Keratinocyte (primary cell): ENCODE measurements around the gene LGALS4. TPM values are rescaled to one million over a fixed set of nuclear protein-coding genes. Genes with fewer than 3 reads are reported as not detected.
"Not testable (repeated sequence)": the region's sequence is repeated elsewhere in the genome, so short reads cannot be mapped to it uniquely, and the experiment has no call there.

Experiments
- DNase-seq: peaks from one replicate; pipeline ENCODE4 v3.0.0-alpha.2; 2011; ENCODE audit warnings: low read depth, missing footprints, low spot score
- FAIRE-seq: peaks from 2 replicates; lab custom pipeline; 2011; peaks lifted over from hg19 to GRCh38; lab: Jason Lieb, UNC
- H2AFZ ChIP-seq: 2 replicates; pipeline ENCODE4 v1.6.0; 2012; ENCODE audit warnings: low read length, control low read depth, inconsistent platforms; ENCODE audit not compliant: control insufficient read depth
- H3K27ac ChIP-seq: 2 replicates; pipeline ENCODE4 v1.5.1; 2011; ENCODE audit warnings: low read length; ENCODE audit not compliant: control insufficient read depth, insufficient read depth
- H3K27me3 ChIP-seq: 3 replicates; pipeline ENCODE4 v1.6.0; 2011; ENCODE audit warnings: low read length; ENCODE audit not compliant: control insufficient read depth, insufficient read depth; ENCODE audit errors: extremely low read depth
- H3K36me3 ChIP-seq, 2 experiments: 2 replicates in 1 of 2; 3 replicates in 1 of 2; pipeline ENCODE4 v1.5.1; 2011; ENCODE audit warnings: low read length in 2 of 2, mild to moderate bottlenecking in 1 of 2; ENCODE audit not compliant: control insufficient read depth in 2 of 2, insufficient read depth in 2 of 2; ENCODE audit errors: extremely low read depth in 1 of 2
- H3K4me1 ChIP-seq: 3 replicates; pipeline ENCODE4 v1.5.1; 2011; ENCODE audit warnings: low read length; ENCODE audit not compliant: control insufficient read depth, insufficient read depth; ENCODE audit errors: extremely low read depth
- H3K4me2 ChIP-seq: 3 replicates; pipeline ENCODE4 v1.6.0; 2011; ENCODE audit warnings: low read depth, low read length; ENCODE audit not compliant: control insufficient read depth, insufficient read depth; ENCODE audit errors: extremely low read depth
- H3K4me3 ChIP-seq, 3 experiments: fragments of 200-600 bp in 1 of 3; sonication (generic) in 1 of 3; 2 replicates in 2 of 3; 3 replicates in 1 of 3; pipeline ENCODE4 v1.5.1; 2011 to 2016; ENCODE audit warnings: low read length in 3 of 3, mild to moderate bottlenecking in 3 of 3, control low read depth in 2 of 3, inconsistent platforms in 1 of 3, low read depth in 1 of 3, mixed read lengths in 1 of 3, mixed run types in 1 of 3, moderate library complexity in 1 of 3; ENCODE audit not compliant: control insufficient read depth in 2 of 3, insufficient read depth in 2 of 3; ENCODE audit errors: extremely low read depth in 1 of 3
- H3K79me2 ChIP-seq: 2 replicates; pipeline ENCODE4 v1.6.0; 2012; ENCODE audit warnings: low read length; ENCODE audit not compliant: control insufficient read depth, insufficient read depth
- H3K9ac ChIP-seq: 3 replicates; pipeline ENCODE4 v1.6.0; 2011; ENCODE audit warnings: low read length; ENCODE audit not compliant: control insufficient read depth, insufficient read depth; ENCODE audit errors: extremely low read depth
- H3K9me1 ChIP-seq: 3 replicates; pipeline ENCODE4 v1.6.0; 2011; ENCODE audit warnings: low read length; ENCODE audit not compliant: control insufficient read depth, insufficient read depth; ENCODE audit errors: extremely low read depth
- H3K9me3 ChIP-seq: 2 replicates; pipeline ENCODE4 v1.5.1; 2012; ENCODE audit warnings: low read depth, low read length; ENCODE audit not compliant: control insufficient read depth
- H4K20me1 ChIP-seq: 3 replicates; pipeline ENCODE4 v1.6.0; 2011; ENCODE audit warnings: low read length; ENCODE audit not compliant: control insufficient read depth, insufficient read depth; ENCODE audit errors: extremely low read depth
- CTCF ChIP-seq, 3 experiments: IDR thresholded peaks in 1 of 3; conservative IDR thresholded peaks in 1 of 3; optimal IDR thresholded peaks in 1 of 3; 2 replicates in 2 of 3; 3 replicates in 1 of 3; pipeline versions ENCODE3 to v1.5.1; 2011; ENCODE audit warnings: low read length in 3 of 3, mild to moderate bottlenecking in 3 of 3, moderate library complexity in 2 of 3, control low read depth in 1 of 3, inconsistent platforms in 1 of 3; ENCODE audit not compliant: insufficient read depth in 2 of 3; ENCODE audit errors: extremely low read depth in 1 of 3
- EZH2 ChIP-seq: IDR thresholded peaks from one replicate; pipeline ENCODE4 v1.6.1; 2012; ENCODE audit warnings: inconsistent platforms, mild to moderate bottlenecking, low read length, moderate library complexity
- dilution Hi-C: fragments of 300-500 bp; cut with MboI; formaldehyde crosslinking; loops from one replicate; pipeline ENCODE4 v1.7.0; 2020; ENCODE audit warnings: low sequenced_read_pairs; ENCODE audit not compliant: extremely low pct_ligation_motif_present
- polyA plus RNA-seq, 5 experiments: library from polyadenylated mRNA; depleted of rRNA in 3 of 5; stranded (reverse) in 3 of 5; stranded (forward) in 1 of 5; unstranded in 1 of 5; fragments of >200 nt; gene quantifications; 1 replicate in 1 of 5; 2 replicates in 3 of 5; 3 replicates in 1 of 5; pipeline versions ENCODE4 v1.2.1 to v1.2.3, GENCODE V29; 2011 to 2012; ENCODE audit warnings: missing spikeins in 2 of 5, low read depth in 1 of 5, low replicate concordance in 1 of 5

Gene LGALS4
- polyA plus RNA-seq, 1 donor (not counting 4 experiments of a cell fraction or from before 2014, with no cell fraction given): 0.13 TPM

- H4K20me1 ChIP-seq: no peaks in the 10 kb centered on the region
- dilution Hi-C loops: no loop called here
- H3K36me3 ChIP-seq: no peaks in the 10 kb centered on the region
- H3K9ac ChIP-seq: no peak overlapping the region
- H3K27me3 ChIP-seq: no peaks in the 10 kb centered on the region
- no peaks in the 10 kb centered on the region for H3K9me3 ChIP-seq
- DNase-seq (no peak), FAIRE-seq (no peak)
- H3K9me1 ChIP-seq: no peaks in the 10 kb centered on the region
- H3K4me1 ChIP-seq: peaks cover 17% of the 10 kb centered on the region
- H3K4me2 ChIP-seq: no peak overlapping the region
- TF ChIP-seq EZH2 (no peak), CTCF (optimal IDR thresholded peaks at IDR 0.05 in 1 of 3, IDR thresholded peaks at IDR 0.05 in 1 of 3, conservative IDR thresholded peaks at IDR 0.05 in 1 of 3; ENCODE audit: extremely low read depth in 1 of 3, insufficient read depth in 2 of 3, low read length in 3 of 3) (no peak)
- no peak overlapping the region for H3K4me3 ChIP-seq
- peaks cover 1% of the 10 kb centered on the region for H3K79me2 ChIP-seq
- no peak overlapping the region for H3K27ac ChIP-seq
- H2AFZ ChIP-seq: no peak overlapping the region
Observed at GRCh38 chr19:38785187-38785699, 27.5 kb downstream of the LGALS4 start.

- dilution Hi-C loops: no loop called here
- H2AFZ ChIP-seq: no peak overlapping the region
- H3K4me2 ChIP-seq: no peak overlapping the region
- no peak overlapping the region for H3K4me3 ChIP-seq
- no peaks in the 10 kb centered on the region for H4K20me1 ChIP-seq
- H3K4me1 ChIP-seq: peaks cover 17% of the 10 kb centered on the region
- TF ChIP-seq CTCF (optimal IDR thresholded peaks at IDR 0.05 in 1 of 3, IDR thresholded peaks at IDR 0.05 in 1 of 3, conservative IDR thresholded peaks at IDR 0.05 in 1 of 3; ENCODE audit: extremely low read depth in 1 of 3, insufficient read depth in 2 of 3, low read length in 3 of 3) (no peak), EZH2 (no peak)
- H3K9me1 ChIP-seq: no peaks in the 10 kb centered on the region
- no peak overlapping the region for H3K27ac ChIP-seq
- H3K27me3 ChIP-seq: no peaks in the 10 kb centered on the region
- FAIRE-seq (no peak), DNase-seq (no peak)
- no peaks in the 10 kb centered on the region for H3K9me3 ChIP-seq
- no peaks in the 10 kb centered on the region for H3K79me2 ChIP-seq
- H3K9ac ChIP-seq: no peak overlapping the region
- H3K36me3 ChIP-seq: no peaks in the 10 kb centered on the region
Observed at GRCh38 chr19:38784224-38784623, 28.5 kb downstream of the LGALS4 start.

- H4K20me1 ChIP-seq, H3K79me2 ChIP-seq, dilution Hi-C loops, H3K9ac ChIP-seq, H3K4me2 ChIP-seq, H3K9me3 ChIP-seq, H3K9me1 ChIP-seq, FAIRE-seq, H3K27me3 ChIP-seq, H2AFZ ChIP-seq, H3K4me3 ChIP-seq, DNase-seq, H3K36me3 ChIP-seq, H3K4me1 ChIP-seq, H3K27ac ChIP-seq: not testable (repeated sequence)
Observed at GRCh38 chr19:38782212-38782611, 30.5 kb downstream of the LGALS4 start.
